Activated naive CD4-positive, alpha-beta T cell treated with anti-CD3 and anti-CD28 coated beads, Interleukin-2, amount 10 ng/mL, durations not matched to agents 7 days and 5 days (primary cell): ENCODE data around the gene RAC3.

ENCODE experiments used
- CTCF ChIA-PET: fragments of 350-600 bp; sonication (Branson Sonifier 250); formaldehyde crosslinking; loops from one replicate; lab custom pipeline; 2021; ENCODE audit warnings: antibody characterized with exemption; lab: Charles Lee
- DNase-seq: peaks from one replicate; pipeline ENCODE4 v3.0.0-alpha.2; 2020
- H3K27ac Mint-ChIP-seq: one replicate; pipeline ENCODE4 v1.8.0; 2021; ENCODE audit warnings: mild to moderate bottlenecking, moderate library complexity, mixed read lengths
- H3K27me3 Mint-ChIP-seq: one replicate; pipeline ENCODE4 v1.8.0; 2021; ENCODE audit warnings: mild to moderate bottlenecking, mixed read lengths
- H3K36me3 Mint-ChIP-seq: one replicate; pipeline ENCODE4 v1.8.0; 2021; ENCODE audit warnings: mixed read lengths
- H3K4me1 Mint-ChIP-seq: one replicate; pipeline ENCODE4 v1.8.0; 2021; ENCODE audit warnings: mixed read lengths
- H3K4me3 Mint-ChIP-seq: one replicate; pipeline ENCODE4 v1.8.0; 2021; ENCODE audit warnings: mild to moderate bottlenecking, moderate library complexity, mixed read lengths
- H3K9me3 Mint-ChIP-seq: one replicate; pipeline ENCODE4 v1.8.0; 2021; ENCODE audit warnings: mixed read lengths

The RAC3 gene

DNA sequence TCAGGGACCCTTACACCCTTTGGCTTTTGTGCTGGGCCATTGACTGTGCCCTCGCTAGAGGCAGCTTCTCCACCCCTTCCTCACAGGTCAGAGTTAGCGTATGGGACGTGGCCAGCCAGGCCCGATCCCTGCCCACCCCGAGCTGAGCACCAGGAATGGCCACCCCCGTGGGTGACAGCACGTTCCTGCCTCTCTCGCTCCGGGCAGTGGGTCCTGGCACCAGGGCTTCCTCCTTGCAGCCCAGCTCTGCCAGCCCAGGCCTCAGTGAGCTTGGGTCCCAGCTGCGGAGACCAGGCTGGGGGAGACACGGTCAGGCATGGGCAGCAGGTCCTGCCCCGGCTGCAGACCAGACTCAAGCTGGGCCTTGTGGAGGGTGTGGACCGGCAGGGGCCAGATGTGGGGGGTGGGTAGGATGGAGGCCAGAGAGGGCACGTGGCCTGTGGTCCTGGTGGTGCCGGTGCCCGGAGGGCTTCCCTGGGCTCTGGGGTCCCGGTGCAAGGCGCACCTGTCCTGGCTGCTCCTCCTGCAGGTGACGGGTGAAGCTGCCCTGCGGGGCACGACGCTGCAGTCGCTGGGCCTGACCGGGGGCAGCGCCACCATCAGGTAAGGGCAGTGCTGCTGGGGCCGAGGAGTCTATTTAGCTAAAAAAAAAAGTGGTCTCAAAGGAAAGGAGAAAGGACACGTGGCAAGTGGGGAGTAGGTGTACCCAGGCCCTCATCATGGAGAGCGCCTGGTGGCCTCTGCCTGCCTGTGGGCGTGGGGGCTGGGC, 35.8 kb upstream of the RAC3 start:
- CTCF ChIA-PET: no interaction called here
- no peak overlapping the region for H3K27ac Mint-ChIP-seq
- no peaks in the 10 kb centered on the region for H3K36me3 Mint-ChIP-seq
- no peak overlapping the region for H3K4me3 Mint-ChIP-seq
- DNase-seq: no peak
- H3K9me3 Mint-ChIP-seq: no peaks in the 10 kb centered on the region
- H3K27me3 Mint-ChIP-seq: no peaks in the 10 kb centered on the region
- H3K4me1 Mint-ChIP-seq: no peaks in the 10 kb centered on the region

DNA sequence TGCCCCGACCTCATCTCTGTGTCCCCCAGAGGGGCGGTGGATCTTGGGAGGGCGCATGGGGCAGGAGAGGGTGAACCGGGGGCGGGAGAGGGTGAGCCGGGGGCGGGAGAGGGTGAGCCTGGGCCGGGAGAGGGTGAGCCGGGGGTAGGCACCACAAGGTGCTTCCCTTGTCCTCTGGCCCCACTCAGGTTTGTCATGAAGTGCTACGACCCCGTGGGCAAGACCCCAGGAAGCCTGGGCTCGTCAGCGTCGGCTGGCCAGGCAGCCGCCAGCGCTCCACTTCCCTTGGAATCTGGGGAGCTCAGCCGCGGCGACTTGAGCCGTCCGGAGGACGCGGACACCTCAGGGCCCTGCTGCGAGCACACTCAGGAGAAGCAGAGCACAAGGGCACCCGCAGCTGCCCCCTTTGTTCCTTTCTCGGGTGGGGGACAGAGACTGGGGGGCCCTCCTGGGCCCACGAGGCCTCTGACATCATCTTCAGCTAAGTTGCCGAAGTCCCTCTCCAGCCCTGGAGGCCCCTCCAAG, 35.2 kb upstream of the RAC3 start:
- DNase-seq: no peak
- CTCF ChIA-PET: interaction anchor here (0.8 kb wide), 1 partner anchor 37 kb away, joined by 3 read pairs; no protein-coding TSS in a partner anchor
- H3K27ac Mint-ChIP-seq: no peak overlapping the region
- no peaks in the 10 kb centered on the region for H3K27me3 Mint-ChIP-seq
- no peaks in the 10 kb centered on the region for H3K9me3 Mint-ChIP-seq
- no peaks in the 10 kb centered on the region for H3K36me3 Mint-ChIP-seq
- no peak overlapping the region for H3K4me3 Mint-ChIP-seq
- no peaks in the 10 kb centered on the region for H3K4me1 Mint-ChIP-seq

DNA sequence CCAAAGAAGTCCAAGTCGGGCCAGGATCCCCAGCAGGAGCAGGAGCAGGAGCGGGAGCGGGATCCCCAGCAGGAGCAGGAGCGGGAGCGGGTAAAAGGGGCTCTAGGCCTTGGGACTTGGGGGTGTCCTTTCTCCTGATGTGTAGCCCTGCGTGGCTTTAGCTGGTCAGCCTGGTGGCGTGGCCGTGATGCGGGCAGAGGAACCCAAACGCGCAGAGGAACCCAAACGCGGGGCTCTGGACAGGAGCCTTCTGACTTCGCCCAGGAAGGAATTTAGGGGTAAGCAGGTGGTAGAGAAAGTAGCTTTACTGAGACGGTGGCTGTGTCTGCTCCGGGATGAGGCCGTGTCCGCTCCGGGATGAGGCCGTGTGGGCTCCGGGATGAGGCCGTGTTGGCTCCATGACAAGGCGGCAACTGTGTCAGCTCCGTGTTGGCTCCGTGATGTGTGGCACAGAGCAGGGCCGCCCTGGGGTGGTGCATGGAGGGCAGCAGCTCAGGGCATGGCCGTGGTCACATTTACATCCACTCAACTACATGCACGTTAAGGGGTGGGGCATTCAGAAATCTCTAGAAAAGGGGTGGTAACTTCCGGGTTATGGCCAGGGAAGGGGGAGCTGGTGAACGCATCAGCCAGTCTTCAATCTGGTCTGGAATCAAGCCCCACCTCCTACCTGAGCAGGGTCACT, 34.6 kb upstream of the RAC3 start:
- no peaks in the 10 kb centered on the region for H3K27me3 Mint-ChIP-seq
- no peak for DNase-seq
- no peaks in the 10 kb centered on the region for H3K36me3 Mint-ChIP-seq
- CTCF ChIA-PET: interaction anchor here (0.7 to 1.0 kb wide), 4 partner anchors 18 to 37 kb away, joined by 3 read pairs; no protein-coding TSS in a partner anchor
- no peak overlapping the region for H3K4me3 Mint-ChIP-seq
- no peaks in the 10 kb centered on the region for H3K4me1 Mint-ChIP-seq
- H3K9me3 Mint-ChIP-seq: no peaks in the 10 kb centered on the region
- H3K27ac Mint-ChIP-seq: no peak overlapping the region

DNA sequence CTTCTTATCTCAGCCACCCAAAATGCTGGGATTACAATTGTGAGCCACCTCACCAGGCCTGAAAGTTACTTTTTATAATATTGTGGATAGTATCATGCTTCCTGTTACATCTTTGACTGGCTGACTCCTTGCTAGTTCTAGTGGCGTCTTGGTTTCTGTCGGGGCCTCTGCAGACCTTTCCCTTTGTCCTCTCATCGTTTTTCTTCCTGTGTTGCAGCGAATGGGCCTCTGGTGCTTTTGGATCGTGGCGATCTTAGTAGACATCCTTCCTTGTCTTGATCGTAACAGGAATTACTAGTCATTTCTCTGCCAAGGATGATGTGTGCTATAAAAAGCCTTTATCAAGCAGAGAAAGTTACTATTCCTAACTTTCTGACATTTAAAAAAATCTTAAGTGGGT, 33.3 kb upstream of the RAC3 start:
- CTCF ChIA-PET: interaction anchor here (1.0 kb wide), 1 partner anchor 21 kb away, joined by 3 read pairs; no protein-coding TSS in a partner anchor
- Mint-ChIP-seq H3K4me3 (no peak overlapping the region), H3K27me3 (no peaks in the 10 kb centered on the region), H3K9me3 (no peaks in the 10 kb centered on the region), H3K27ac (no peak overlapping the region), H3K4me1 (no peaks in the 10 kb centered on the region), H3K36me3 (no peaks in the 10 kb centered on the region)
- DNase-seq: no peak

DNA sequence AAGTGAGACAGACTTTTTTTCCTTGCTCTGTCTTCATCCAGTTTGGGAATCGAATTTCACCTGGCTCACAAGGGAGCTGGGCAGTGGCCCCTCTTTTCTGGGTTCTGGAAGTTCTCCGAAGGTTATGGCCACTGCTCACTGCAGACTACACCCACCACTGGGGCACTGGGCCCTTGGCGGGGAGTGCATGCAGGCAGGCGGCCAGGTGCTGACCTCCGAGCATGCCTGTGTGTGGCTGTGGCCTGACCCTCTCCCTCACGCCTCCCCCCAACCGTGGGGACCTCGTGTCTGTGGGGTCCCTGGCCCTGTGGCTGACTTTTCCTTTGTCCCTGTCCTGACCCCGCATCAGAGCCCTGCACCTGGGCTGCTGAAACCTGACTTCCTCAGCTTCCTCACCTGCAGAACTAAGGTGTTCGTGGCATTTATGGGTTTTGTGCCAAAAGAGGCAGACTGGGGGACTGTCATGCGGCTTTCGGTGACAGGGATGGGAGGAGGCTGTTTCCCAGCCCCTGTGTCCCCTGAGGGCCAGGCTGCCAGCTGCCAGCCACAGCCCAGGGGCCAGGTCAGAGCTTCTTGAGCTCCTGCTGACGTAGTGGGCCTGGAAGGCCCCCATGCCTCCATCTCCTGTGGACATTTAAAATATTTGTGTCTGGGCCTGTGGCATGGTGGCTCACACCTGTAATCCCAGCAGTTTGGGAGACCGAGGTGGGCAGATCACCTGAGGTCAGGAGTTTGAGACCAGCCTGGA, 32.6 kb upstream of the RAC3 start:
- no peak for DNase-seq
- no peak overlapping the region for H3K4me3 Mint-ChIP-seq
- H3K9me3 Mint-ChIP-seq: no peaks in the 10 kb centered on the region
- no peaks in the 10 kb centered on the region for H3K36me3 Mint-ChIP-seq
- no peaks in the 10 kb centered on the region for H3K4me1 Mint-ChIP-seq
- H3K27ac Mint-ChIP-seq: no peak overlapping the region
- CTCF ChIA-PET: no interaction called here
- H3K27me3 Mint-ChIP-seq: no peaks in the 10 kb centered on the region

DNA sequence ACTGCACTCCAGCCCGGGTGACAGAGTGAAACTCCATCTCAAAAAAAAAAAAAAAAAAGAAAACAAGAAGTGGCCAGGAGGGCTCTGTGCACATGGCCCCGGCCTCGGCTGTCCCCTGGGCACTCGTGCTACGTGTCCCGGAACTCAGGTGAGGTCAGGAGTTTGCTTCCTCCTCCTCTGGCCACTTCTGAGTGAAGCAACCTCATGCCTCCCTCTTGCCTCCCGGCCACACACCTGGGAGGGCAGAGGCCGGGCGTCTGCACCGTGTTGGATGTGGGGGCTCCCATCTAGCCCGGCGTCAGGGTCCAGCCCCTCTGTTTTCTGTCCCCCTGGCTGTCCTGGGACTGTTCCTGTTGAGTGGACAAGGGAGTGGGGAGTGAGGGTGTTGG, 31.9 kb upstream of the RAC3 start:
- H3K27me3 Mint-ChIP-seq: no peaks in the 10 kb centered on the region
- no peak for DNase-seq
- no peak overlapping the region for H3K27ac Mint-ChIP-seq
- no peaks in the 10 kb centered on the region for H3K9me3 Mint-ChIP-seq
- CTCF ChIA-PET: no interaction called here
- no peaks in the 10 kb centered on the region for H3K4me1 Mint-ChIP-seq
- no peak overlapping the region for H3K4me3 Mint-ChIP-seq
- no peaks in the 10 kb centered on the region for H3K36me3 Mint-ChIP-seq

DNA sequence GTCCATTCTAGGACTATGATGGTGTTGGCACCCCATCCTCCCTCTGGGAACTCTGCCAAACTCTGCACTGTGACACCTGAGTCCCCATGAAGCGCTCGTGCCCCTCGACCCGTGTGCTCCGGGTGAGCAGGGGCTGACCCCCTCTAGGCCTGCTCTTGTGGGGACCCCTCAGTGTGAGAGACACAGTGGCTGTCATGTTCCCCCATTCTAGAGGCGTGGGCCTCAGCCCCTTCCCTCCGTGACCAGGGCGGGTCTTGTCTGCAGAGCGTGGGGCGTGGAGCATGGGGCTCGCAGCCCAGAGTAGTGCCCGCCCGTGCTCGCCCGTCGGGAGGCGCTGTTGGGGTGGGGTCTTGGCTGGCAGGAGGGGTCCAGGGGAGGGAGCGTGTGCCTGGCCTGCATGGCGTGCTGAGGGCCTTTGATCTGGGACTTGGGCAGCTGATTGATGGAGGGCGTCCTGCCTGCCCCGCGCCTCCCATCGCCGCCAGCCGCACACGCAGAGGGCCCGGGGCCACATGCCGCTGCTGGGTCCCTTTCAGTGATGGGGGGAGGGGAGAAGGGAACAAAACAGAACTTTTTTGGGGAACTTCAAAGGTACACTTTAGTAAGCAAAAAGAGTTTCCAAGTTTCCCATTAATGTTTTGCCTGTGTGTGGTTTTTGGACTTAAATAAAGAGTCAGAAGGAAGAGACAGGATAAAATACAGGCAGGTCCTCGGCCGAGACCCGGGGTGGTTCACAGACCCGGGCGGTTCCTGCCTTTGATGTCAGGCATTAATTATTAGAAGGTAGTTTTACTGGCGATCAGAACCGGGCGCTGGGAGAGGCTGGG, 31.3 kb upstream of the RAC3 start:
- no peak for DNase-seq
- H3K4me3 Mint-ChIP-seq: no peak overlapping the region
- H3K27ac Mint-ChIP-seq: no peak overlapping the region
- H3K9me3 Mint-ChIP-seq: no peaks in the 10 kb centered on the region
- CTCF ChIA-PET: no interaction called here
- no peaks in the 10 kb centered on the region for H3K4me1 Mint-ChIP-seq
- no peaks in the 10 kb centered on the region for H3K27me3 Mint-ChIP-seq
- H3K36me3 Mint-ChIP-seq: no peaks in the 10 kb centered on the region

DNA sequence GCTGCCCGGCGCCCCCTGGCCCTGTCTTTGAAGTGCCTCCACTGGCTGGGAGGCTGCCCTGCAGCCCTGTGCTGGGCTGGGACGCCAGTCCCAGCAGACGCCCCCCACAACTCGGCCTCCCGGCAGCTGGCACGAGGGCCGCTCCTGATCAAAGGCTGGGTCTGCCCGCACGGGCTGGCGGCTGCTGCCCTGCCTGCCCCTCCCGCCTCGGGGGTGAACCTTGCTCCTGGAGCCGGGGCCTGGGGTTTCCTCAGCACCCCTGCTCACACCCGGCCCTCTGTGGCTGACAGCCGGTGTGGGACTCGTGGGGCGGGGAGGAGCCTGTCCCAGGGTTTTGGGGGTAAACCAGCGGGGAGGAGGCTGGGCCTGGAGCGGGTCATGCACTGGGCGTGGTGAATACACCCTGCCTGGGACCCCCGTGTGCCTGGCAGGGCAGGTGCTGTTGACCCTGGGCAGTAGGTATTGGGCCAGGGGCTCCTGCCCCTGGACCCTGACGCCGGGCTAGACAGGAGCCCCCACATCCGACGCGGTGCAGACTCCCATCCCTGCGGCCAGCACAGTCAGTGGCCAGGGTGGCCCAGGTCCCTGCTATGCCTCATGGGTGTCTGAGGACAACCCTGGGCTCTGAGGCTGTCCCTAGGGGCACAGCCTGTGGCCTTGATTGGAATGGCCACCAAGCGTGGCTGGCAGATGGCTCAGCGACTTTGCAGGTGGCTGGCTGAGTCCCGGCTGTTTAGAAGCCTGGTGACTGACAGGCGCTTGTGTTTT, 30.5 kb upstream of the RAC3 start:
- DNase-seq: no peak
- Mint-ChIP-seq H3K36me3 (no peaks in the 10 kb centered on the region), H3K27ac (no peak overlapping the region), H3K9me3 (no peaks in the 10 kb centered on the region), H3K4me1 (no peaks in the 10 kb centered on the region), H3K27me3 (no peaks in the 10 kb centered on the region), H3K4me3 (no peak overlapping the region)
- CTCF ChIA-PET: no interaction called here

DNA sequence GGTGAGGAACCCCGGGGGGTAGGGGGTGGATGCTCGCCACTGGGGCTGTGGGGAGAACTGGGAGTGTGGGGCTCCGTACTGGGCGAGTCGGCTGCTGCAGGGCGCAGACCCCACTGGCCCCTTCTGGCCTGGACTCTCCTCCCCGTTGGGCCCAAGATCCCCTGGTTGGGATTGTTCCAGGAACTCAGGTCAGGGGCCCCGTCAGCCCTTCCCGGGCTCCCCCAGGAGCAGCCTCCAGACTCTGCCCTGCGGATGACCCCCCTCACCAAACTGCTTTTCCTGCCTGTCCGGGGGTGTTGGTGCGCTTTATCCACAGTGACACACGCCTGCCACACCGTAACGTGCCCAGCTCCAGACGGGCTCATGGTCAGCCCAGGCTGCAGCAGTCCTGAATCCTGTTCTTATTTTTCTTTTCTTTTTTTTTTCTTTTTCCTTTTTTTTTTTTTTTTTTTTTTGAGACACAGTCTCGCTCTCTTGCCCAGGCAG, 29.9 kb upstream of the RAC3 start:
- H3K27ac Mint-ChIP-seq: no peak overlapping the region
- H3K4me3 Mint-ChIP-seq: no peak overlapping the region
- no peaks in the 10 kb centered on the region for H3K27me3 Mint-ChIP-seq
- no peaks in the 10 kb centered on the region for H3K9me3 Mint-ChIP-seq
- H3K4me1 Mint-ChIP-seq: no peaks in the 10 kb centered on the region
- no peak for DNase-seq
- CTCF ChIA-PET: no interaction called here
- H3K36me3 Mint-ChIP-seq: no peaks in the 10 kb centered on the region

DNA sequence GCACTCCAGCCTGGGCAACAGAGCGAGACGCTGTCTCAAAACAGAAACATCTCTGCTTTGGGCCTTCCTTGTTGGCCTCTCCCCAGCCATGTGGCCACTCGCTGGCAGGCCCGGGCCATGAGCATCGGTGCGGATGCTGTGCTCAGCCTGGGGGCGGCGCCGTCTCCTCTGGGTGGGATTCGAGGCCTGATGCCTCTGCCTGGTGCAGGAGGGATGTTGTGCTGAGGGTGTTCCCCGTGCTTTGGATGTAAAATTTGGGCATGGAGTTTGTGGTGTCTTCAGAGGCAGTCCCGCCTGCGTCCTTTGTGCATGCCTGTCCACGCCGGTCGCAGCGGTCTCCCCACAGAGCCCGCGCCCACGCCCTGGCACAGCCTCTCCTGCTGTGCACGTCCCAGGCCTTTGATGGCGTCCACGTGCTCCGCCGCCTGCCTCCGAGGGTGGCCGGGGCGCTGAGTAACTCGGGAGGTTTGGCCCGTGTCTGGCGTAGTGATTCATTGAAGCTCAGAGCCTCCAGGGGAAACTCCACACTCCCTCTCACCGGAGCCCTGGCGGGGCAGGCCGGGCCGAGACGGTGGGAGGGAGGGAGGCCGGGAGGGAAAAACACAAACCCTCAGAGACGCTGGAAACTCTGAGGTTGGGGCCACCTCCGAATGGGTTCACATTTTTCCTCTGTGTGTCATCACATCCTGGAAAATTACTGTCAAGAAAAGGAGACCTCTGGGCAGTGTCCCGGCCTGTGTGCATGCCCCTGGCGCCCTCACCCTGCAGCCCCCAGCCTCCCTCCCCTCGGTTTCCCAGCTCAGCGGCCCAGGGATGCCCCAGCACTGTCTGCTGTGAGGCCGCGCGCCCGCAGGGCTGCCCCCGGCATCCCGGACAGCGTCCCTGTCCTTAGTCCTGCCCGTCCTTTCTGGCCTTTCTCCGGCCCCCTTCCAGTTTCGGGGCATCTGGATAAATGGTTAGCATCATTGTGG, 27.8 kb upstream of the RAC3 start:
- CTCF ChIA-PET: no interaction called here
- Mint-ChIP-seq H3K27ac (no peak overlapping the region), H3K4me3 (no peak overlapping the region), H3K9me3 (no peaks in the 10 kb centered on the region), H3K4me1 (no peaks in the 10 kb centered on the region), H3K36me3 (no peaks in the 10 kb centered on the region), H3K27me3 (no peaks in the 10 kb centered on the region)
- no peak for DNase-seq

DNA sequence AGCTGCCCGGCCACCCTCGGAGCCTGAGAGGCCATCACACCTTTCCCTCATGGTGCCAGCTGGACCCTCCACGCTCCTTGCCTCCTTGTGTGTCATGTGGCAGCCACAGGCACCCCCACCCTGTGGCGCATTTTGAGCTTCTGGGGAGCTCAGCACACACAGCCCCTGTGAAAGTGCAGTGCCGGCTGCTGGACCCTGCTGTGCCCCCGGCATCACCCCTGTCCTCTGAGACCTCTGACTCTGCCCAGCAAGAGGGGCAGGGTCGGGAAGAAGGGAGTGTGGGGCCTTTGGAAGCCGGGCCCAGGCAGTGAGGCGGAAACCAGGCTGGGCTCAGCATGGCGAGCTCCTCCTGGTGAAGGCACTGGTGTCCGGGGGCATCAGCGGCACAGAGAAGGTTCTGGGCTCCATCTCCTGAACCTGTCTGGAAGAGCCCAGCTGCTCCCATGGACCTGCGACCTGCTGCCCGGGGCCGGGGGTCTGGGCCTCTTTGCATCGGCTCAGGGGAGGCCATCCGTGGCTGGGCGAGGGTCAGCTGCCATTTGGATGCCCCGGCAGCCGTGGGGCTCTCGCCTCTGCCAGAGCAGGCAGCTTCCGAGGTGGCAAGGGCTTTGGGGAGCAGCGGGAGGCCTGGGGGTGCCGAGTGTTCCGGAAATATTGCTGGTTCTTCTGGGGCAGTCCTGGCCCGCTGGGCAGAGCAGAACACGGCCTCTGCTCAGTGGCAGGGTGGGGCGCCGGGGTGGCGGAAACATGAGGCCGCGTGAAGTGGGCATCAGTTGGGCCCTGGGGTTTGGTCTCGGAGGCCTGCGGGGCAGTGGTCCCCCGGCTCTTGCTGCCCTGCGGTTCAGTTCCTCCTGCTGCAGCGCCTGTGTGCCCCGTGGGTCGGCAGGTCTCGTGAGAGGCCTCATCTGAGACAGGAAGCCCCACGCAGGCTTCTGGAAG, 26.7 kb upstream of the RAC3 start:
- CTCF ChIA-PET: no interaction called here
- Mint-ChIP-seq H3K27me3 (no peaks in the 10 kb centered on the region), H3K27ac (no peak overlapping the region), H3K36me3 (no peaks in the 10 kb centered on the region), H3K4me3 (no peak overlapping the region), H3K4me1 (no peaks in the 10 kb centered on the region), H3K9me3 (no peaks in the 10 kb centered on the region)
- DNase-seq: no peak
